ENCODE results near the gene CLSTN3.

The CLSTN3 gene

DNA sequence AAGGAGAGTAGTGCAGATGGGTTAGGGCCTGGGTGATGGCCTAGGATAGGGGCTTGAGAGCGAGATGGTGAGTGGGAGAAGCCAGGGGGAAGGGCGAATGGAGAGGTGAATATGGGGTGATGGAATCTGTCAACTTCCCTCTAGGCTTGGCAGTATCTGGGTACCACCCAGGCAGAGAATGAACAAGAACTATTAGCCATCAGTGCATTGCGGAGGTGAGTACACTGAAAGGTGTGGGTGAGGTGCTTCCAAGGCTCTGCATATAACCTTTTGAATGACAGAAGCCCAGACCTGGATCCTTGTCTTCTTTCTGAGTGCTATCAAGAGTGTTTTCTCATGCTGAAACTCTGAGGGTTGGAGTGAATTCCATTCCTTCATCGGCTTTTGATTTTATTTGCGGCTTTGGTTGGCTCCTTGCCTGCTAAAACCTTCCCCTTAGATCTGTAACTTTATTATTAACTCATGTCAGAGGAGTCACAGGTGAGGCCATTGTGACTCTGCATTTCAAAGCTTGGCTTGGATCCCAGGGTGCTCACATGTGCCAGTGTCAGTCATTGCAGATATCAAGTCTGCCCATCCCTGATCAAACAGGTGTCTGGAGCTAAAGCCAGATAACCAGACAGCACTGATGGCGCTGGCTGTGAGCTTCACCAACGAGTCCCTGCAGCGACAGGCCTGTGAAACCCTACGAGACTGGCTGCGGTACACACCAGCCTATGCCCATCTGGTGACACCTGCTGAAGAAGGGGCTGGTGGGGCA is 77.9 kb downstream of the CLSTN3 start:
- Histone ChIP-seq H3K9me2 (replicated peaks; ENCODE audit: insufficient read depth, low read length) (no peaks in the 10 kb centered on the region), H3K9me3 (replicated peaks; ENCODE audit: insufficient read depth, low read length) (no peaks in the 10 kb centered on the region), H3K4me2 (ENCODE audit: low read depth, low read length) (no peak overlapping the region), H3K4me3 (ENCODE audit: low read length) (no peak overlapping the region), H3F3A (ENCODE audit: insufficient read depth, low read length) (no peaks in the 10 kb centered on the region), H3K36me3 (replicated peaks; ENCODE audit: insufficient read depth, low read length) (peaks cover 5% of the 10 kb centered on the region), H3K9ac (ENCODE audit: low read length) (no peak overlapping the region), H3K4me1 (ENCODE audit: low read length) (no peaks in the 10 kb centered on the region), H3K27ac (ENCODE audit: low read length) (no peak overlapping the region), H4K20me1 (ENCODE audit: insufficient read depth, low read length) (no peaks in the 10 kb centered on the region), H2AFZ (ENCODE audit: low read length) (no peak overlapping the region), H3K79me2 (ENCODE audit: low read length) (no peaks in the 10 kb centered on the region), H3K27me3 (replicated peaks; ENCODE audit: insufficient read depth, low read length) (no peaks in the 10 kb centered on the region)
- no peak for TF ChIP-seq EZH2 (optimal IDR thresholded peaks at IDR 0.05; ENCODE audit: low read depth, low read length)
- DNase-seq, result no peak
